Suprapubic skin (tissue), 4 donors: Measurements from ENCODE around the gene CIPC. TPM values are rescaled to one million over a fixed set of nuclear protein-coding genes. Genes with fewer than 3 reads are reported as not detected.

ENCODE experiments used
- DNase-seq, 2 donors: peaks; one replicate each; pipeline ENCODE4 v3.0.0-alpha.2; 2019; ENCODE audit warnings: low spot score in 2 of 2
- H3K27ac ChIP-seq: fragments of 200-600 bp; sonication (generic); one replicate; pipeline ENCODE4 v1.5.1; 2019
- H3K27me3 ChIP-seq: fragments of 200-600 bp; sonication (generic); one replicate; pipeline ENCODE4 v1.5.1; 2019
- H3K36me3 ChIP-seq: fragments of 200-600 bp; sonication (generic); one replicate; pipeline ENCODE4 v1.5.1; 2019
- H3K4me1 ChIP-seq: fragments of 200-600 bp; sonication (generic); one replicate; pipeline ENCODE4 v1.5.1; 2019
- H3K4me3 ChIP-seq: fragments of 200-600 bp; sonication (generic); one replicate; pipeline ENCODE4 v1.5.1; 2019; ENCODE audit warnings: mild to moderate bottlenecking
- H3K9me3 ChIP-seq: fragments of 200-600 bp; sonication (generic); one replicate; pipeline ENCODE4 v1.5.1; 2019
- CTCF ChIP-seq, 2 donors: fragments of 200-600 bp in 1 of 2; fragments of 450-650 bp in 1 of 2; sonication (generic) in 1 of 2; IDR thresholded peaks; one replicate each; pipeline ENCODE4 v1.5.1; 2016 to 2019; ENCODE audit warnings: antibody characterized with exemption in 2 of 2, mild to moderate bottlenecking in 1 of 2, moderate library complexity in 1 of 2
- EP300 ChIP-seq: sonication (generic); formaldehyde crosslinking; IDR thresholded peaks from one replicate; pipeline ENCODE4 v1.6.1; 2017; ENCODE audit warnings: antibody characterized with exemption
- POLR2A ChIP-seq, 2 donors: fragments of 450-650 bp; IDR thresholded peaks; one replicate each; pipeline ENCODE4 v1.6.1; 2017; ENCODE audit warnings: antibody characterized with exemption in 2 of 2, mild to moderate bottlenecking in 2 of 2, moderate library complexity in 2 of 2
- POLR2AphosphoS5 ChIP-seq, 3 donors: sonication (generic); formaldehyde crosslinking; IDR thresholded peaks; one replicate each; pipeline ENCODE4 v1.6.1; 2017; ENCODE audit warnings: antibody characterized with exemption in 3 of 3
- WGBS: methylation state at CpG from one replicate; pipeline ENCODE4 v1.1.5; 2018; 5-methylcytosine and 5-hydroxymethylcytosine counted together
- total RNA-seq, 4 donors: library from RNA; depleted of rRNA; stranded (reverse); fragments of >200 nt; gene quantifications; one replicate each; pipeline ENCODE4 v1.1.0, GENCODE V29; 2016

CIPC gene
- total RNA-seq, 4 donors from 2014 or later, result 47.2 to 79.0 (median 53.9) TPM

GRCh38 chr14:77148510-77149231 is 50.6 kb downstream of the CIPC start:
- H3K36me3 ChIP-seq, result no peaks in the 10 kb centered on the region
- no peak overlapping the region for H3K4me3 ChIP-seq
- DNase-seq, result peak in 1 of 2 donors; percentile 21
- 73% methylated on average over 8 of the region's 8 CpGs for WGBS
- H3K27ac ChIP-seq, result no peak overlapping the region
- H3K9me3 ChIP-seq, result no peaks in the 10 kb centered on the region
- no peaks in the 10 kb centered on the region for H3K4me1 ChIP-seq
- TF ChIP-seq EP300, result no peak
- no peak for TF ChIP-seq CTCF (IDR thresholded peaks at IDR 0.05)
- TF ChIP-seq POLR2A (IDR thresholded peaks at IDR 0.05), result no peak
- no peak for TF ChIP-seq POLR2AphosphoS5 (IDR thresholded peaks at IDR 0.05)
- peaks cover 49% of the 10 kb centered on the region for H3K27me3 ChIP-seq

- no peak for TF ChIP-seq EP300
- no peak for TF ChIP-seq POLR2AphosphoS5 (IDR thresholded peaks at IDR 0.05)
- peak in 1 of 2 donors; percentile 11 for TF ChIP-seq CTCF (IDR thresholded peaks at IDR 0.05)
- TF ChIP-seq POLR2A (IDR thresholded peaks at IDR 0.05), result no peak
- H3K4me3 ChIP-seq, result no peak overlapping the region
- no peak overlapping the region for H3K27ac ChIP-seq
- no peaks in the 10 kb centered on the region for H3K9me3 ChIP-seq
- H3K36me3 ChIP-seq, result no peaks in the 10 kb centered on the region
- H3K4me1 ChIP-seq, result no peaks in the 10 kb centered on the region
- peaks cover 37% of the 10 kb centered on the region for H3K27me3 ChIP-seq
- DNase-seq, result peak in 1 of 2 donors; percentile 35
- WGBS, result 8% methylated on average over 5 of the region's 5 CpGs
These were observed 53.2 kb downstream of the CIPC start for GRCh38 chr14:77151245-77151644.

- WGBS, result 37% methylated on average over 2 of the region's 2 CpGs
- no peaks in the 10 kb centered on the region for H3K4me1 ChIP-seq
- peak in 1 of 2 donors; percentile 18 for DNase-seq
- no peak overlapping the region for H3K27ac ChIP-seq
- peaks cover 29% of the 10 kb centered on the region for H3K27me3 ChIP-seq
- H3K9me3 ChIP-seq, result no peaks in the 10 kb centered on the region
- no peaks in the 10 kb centered on the region for H3K36me3 ChIP-seq
- no peak overlapping the region for H3K4me3 ChIP-seq
- TF ChIP-seq CTCF (IDR thresholded peaks at IDR 0.05) (no peak), POLR2AphosphoS5 (IDR thresholded peaks at IDR 0.05) (no peak), POLR2A (IDR thresholded peaks at IDR 0.05) (no peak), EP300 (no peak)
These were observed 54.0 kb downstream of the CIPC start for GRCh38 chr14:77151918-77152588.

GRCh38 chr14:77153802-77154201 is 55.7 kb downstream of the CIPC start:
- Histone ChIP-seq H3K9me3 (no peaks in the 10 kb centered on the region), H3K36me3 (no peaks in the 10 kb centered on the region), H3K4me1 (peaks cover 11% of the 10 kb centered on the region), H3K27me3 (peaks cover 32% of the 10 kb centered on the region), H3K27ac (no peak overlapping the region), H3K4me3 (no peak overlapping the region)
- 95% methylated on average over 3 of the region's 3 CpGs for WGBS
- DNase-seq, result no peak
- TF ChIP-seq POLR2A (IDR thresholded peaks at IDR 0.05), result no peak

- Histone ChIP-seq H3K27me3 (peaks cover 36% of the 10 kb centered on the region), H3K27ac (no peak overlapping the region), H3K36me3 (no peaks in the 10 kb centered on the region), H3K4me3 (no peak overlapping the region), H3K9me3 (no peaks in the 10 kb centered on the region), H3K4me1 (peaks cover 11% of the 10 kb centered on the region)
- TF ChIP-seq EP300 (no peak), CTCF (IDR thresholded peaks at IDR 0.05) (no peak), POLR2A (IDR thresholded peaks at IDR 0.05) (no peak), POLR2AphosphoS5 (IDR thresholded peaks at IDR 0.05) (no peak)
- DNase-seq, result peak in 1 of 2 donors; percentile 24
- 42% methylated on average over 7 of the region's 7 CpGs for WGBS
These were observed 56.4 kb downstream of the CIPC start for GRCh38 chr14:77154421-77154820.
